GM12878 (cell line): ENCODE measurements around the gene DGKQ. TPM values are rescaled to one million over a fixed set of nuclear protein-coding genes. Genes with fewer than 3 reads are reported as not detected.

Experiments used
- BACH1 ChIP-seq: fragments of 450-650 bp; IDR thresholded peaks from 2 replicates; pipeline ENCODE4 v1.6.1; 2017; ENCODE audit warnings: mild to moderate bottlenecking, borderline replicate concordance
- CHD2 ChIP-seq: IDR thresholded peaks from 2 replicates; pipeline ENCODE4 v1.6.1; 2011; ENCODE audit warnings: low read depth, low read length, improper control_type of control experiment, borderline replicate concordance
- CREB1 ChIP-seq: IDR thresholded peaks from 2 replicates; pipeline ENCODE4 v1.6.1; 2012; ENCODE audit warnings: low read depth, mild to moderate bottlenecking, inconsistent platforms
- E4F1 ChIP-seq: fragments of 450-650 bp; IDR thresholded peaks from 2 replicates; pipeline ENCODE4 v1.6.1; 2018; ENCODE audit warnings: borderline replicate concordance, mild to moderate bottlenecking; ENCODE audit not compliant: partially characterized antibody
- HDAC6 ChIP-seq: fragments of 200-600 bp; sonication (generic); IDR thresholded peaks from one replicate; pipeline ENCODE4 v1.8.0; 2017; ENCODE audit warnings: antibody characterized with exemption; ENCODE audit not compliant: unreplicated experiment
- HDGF ChIP-seq: fragments of 450-650 bp; IDR thresholded peaks from 2 replicates; pipeline ENCODE4 v1.6.1; 2016; ENCODE audit warnings: antibody characterized with exemption
- PRDM15 ChIP-seq: fragments of 450-650 bp; formaldehyde crosslinking; IDR thresholded peaks from 2 replicates; pipeline ENCODE4 v1.4.0; 2020; ENCODE audit warnings: mild to moderate bottlenecking, moderate library complexity
- RAD51 ChIP-seq: fragments of 450-650 bp; IDR thresholded peaks from 2 replicates; pipeline ENCODE4 v1.6.1; 2016; ENCODE audit warnings: moderate library complexity, mild to moderate bottlenecking, inconsistent platforms
- SREBF1 ChIP-seq: IDR thresholded peaks from 2 replicates; pipeline ENCODE4 v1.6.1; 2012; ENCODE audit warnings: mild to moderate bottlenecking, low read length
- SUPT20H ChIP-seq: IDR thresholded peaks from 2 replicates; pipeline ENCODE4 v1.6.1; 2011; ENCODE audit warnings: low read depth, mild to moderate bottlenecking, low read length, moderate library complexity, borderline replicate concordance; ENCODE audit not compliant: control insufficient read depth
- ZNF24 ChIP-seq: fragments of 450-650 bp; IDR thresholded peaks from 2 replicates; pipeline ENCODE4 v1.6.1; 2017; ENCODE audit warnings: antibody characterized with exemption, mild to moderate bottlenecking
- ZNF622 ChIP-seq: fragments of 450-650 bp; IDR thresholded peaks from 2 replicates; pipeline ENCODE4 v1.6.1; 2017; ENCODE audit warnings: mild to moderate bottlenecking, inconsistent platforms
- polyA plus RNA-seq, 11 experiments: library from polyadenylated mRNA; depleted of rRNA in 4 of 11; unstranded in 6 of 11; stranded (reverse) in 5 of 11; fragments of >200 nt; fragmentation: Nextera tagmentation in 4 of 11; fragmentation: Illumina TruSeq in 1 of 11; extraction: Ambion mirVana in 4 of 11; extraction: Trizol in 1 of 11; gene quantifications; 1 replicate in 1 of 11; 2 replicates in 10 of 11; pipeline versions ENCODE4 v1.2.1 to v1.2.3, GENCODE V29; 2011 to 2016; ENCODE audit warnings: inconsistent platforms in 2 of 11, missing spikeins in 2 of 11, low read depth in 1 of 11
- total RNA-seq, 4 experiments: library from RNA; depleted of rRNA in 3 of 4; stranded (reverse); fragments of >200 nt in 3 of 4; fragmentation: Illumina TruSeq in 1 of 4; extraction: Trizol in 1 of 4; gene quantifications; 2 replicates each; pipeline versions ENCODE4 v1.2.1 to v1.2.3, GENCODE V29; 2013 to 2021

The DGKQ gene
- total and polyA plus RNA-seq, 10 of the 15 experiments (the other 5 are each of a cell fraction or from before 2014, with no cell fraction given), result 0.11 to 10.5 (median 1.4) TPM

- TF ChIP-seq E4F1 (no peak), ZNF622 (no peak), ZNF24 (no peak), SUPT20H (no peak), SREBF1 (no peak), CHD2 (no peak), RAD51 (no peak), HDGF (no peak), HDAC6 (no peak), PRDM15 (CRISPR knock-in tag) (no peak), BACH1 (no peak), CREB1 (no peak)
Observed at GRCh38 chr4:968621-969394, 4.6 kb downstream of the DGKQ start (continued).
